Small intestine (tissue), 7 donors: ENCODE results near the gene GFPT1. TPM values are rescaled to one million over a fixed set of nuclear protein-coding genes. Genes with fewer than 3 reads are reported as not detected.
A peak's percentile ranks its signal among the peaks of the same experiment; 100 is the strongest.

Experiments used
- DNase-seq, 2 donors: peaks; one replicate each; pipeline versions ENCODE4 v3.0.0 to v3.0.0-alpha.2; 2013
- FAIRE-seq: peaks from 2 replicates; lab custom pipeline; 2012; peaks lifted over from hg19 to GRCh38; lab: Jason Lieb, UNC
- H3K27ac ChIP-seq, 3 donors: one replicate each; pipeline ENCODE4 v1.5.1; 2013; ENCODE audit warnings: low read length in 2 of 3, mild to moderate bottlenecking in 2 of 3, control low read depth in 1 of 3, inconsistent platforms in 1 of 3, low read depth in 1 of 3, moderate library complexity in 1 of 3
- H3K27me3 ChIP-seq, 3 donors: one replicate each; pipeline ENCODE4 v1.6.1; 2013; ENCODE audit warnings: low read length in 3 of 3, inconsistent platforms in 1 of 3; ENCODE audit not compliant: control insufficient read depth in 3 of 3, insufficient read depth in 3 of 3
- H3K36me3 ChIP-seq, 3 donors: one replicate each; pipeline ENCODE4 v1.6.1; 2013; ENCODE audit warnings: low read length in 3 of 3, inconsistent platforms in 1 of 3, low read depth in 1 of 3, mild to moderate bottlenecking in 1 of 3, moderate library complexity in 1 of 3; ENCODE audit not compliant: control insufficient read depth in 3 of 3, insufficient read depth in 2 of 3
- H3K4me1 ChIP-seq, 3 donors: one replicate each; pipeline ENCODE4 v1.6.1; 2013; ENCODE audit warnings: low read length in 2 of 3, inconsistent platforms in 1 of 3, low read depth in 1 of 3, mild to moderate bottlenecking in 1 of 3, moderate library complexity in 1 of 3; ENCODE audit not compliant: control insufficient read depth in 3 of 3, insufficient read depth in 2 of 3
- H3K4me3 ChIP-seq, 3 donors: one replicate each; pipeline ENCODE4 v1.5.1; 2013; ENCODE audit warnings: low read length in 3 of 3, control low read depth in 1 of 3, inconsistent platforms in 1 of 3, low read depth in 1 of 3, mild to moderate bottlenecking in 1 of 3, moderate library complexity in 1 of 3
- H3K9me3 ChIP-seq, 2 donors: one replicate each; pipeline ENCODE4 v1.6.1; 2013; ENCODE audit warnings: low read depth in 1 of 2, low read length in 1 of 2; ENCODE audit not compliant: control insufficient read depth in 2 of 2, insufficient read depth in 1 of 2
- WGBS, 3 donors: extraction: QIAGEN DNeasy Blood & Tissue Kit; methylation state at CpG; one replicate each; pipeline ENCODE4 v1.1.7; 2013; 5-methylcytosine and 5-hydroxymethylcytosine counted together
- polyA plus RNA-seq, 4 donors: library from polyadenylated mRNA; stranded (reverse) in 3 of 4; unstranded in 1 of 4; fragments of 200-250 nt in 3 of 4; fragments of 120-200 nt in 1 of 4; gene quantifications; one replicate each; pipeline versions ENCODE4 v1.2.1 to v1.2.3, GENCODE V29; 2013
- donor health status: healthy with polysubstance abuse.
- donor health status: control.
- donor health status: control.
- donor health status: Bipolar disorder and iron deficiency.
- donor health status: healthy.

GFPT1 gene
- polyA plus RNA-seq, 4 donors, result 15.9 to 55.4 (median 27.0) TPM

DNA sequence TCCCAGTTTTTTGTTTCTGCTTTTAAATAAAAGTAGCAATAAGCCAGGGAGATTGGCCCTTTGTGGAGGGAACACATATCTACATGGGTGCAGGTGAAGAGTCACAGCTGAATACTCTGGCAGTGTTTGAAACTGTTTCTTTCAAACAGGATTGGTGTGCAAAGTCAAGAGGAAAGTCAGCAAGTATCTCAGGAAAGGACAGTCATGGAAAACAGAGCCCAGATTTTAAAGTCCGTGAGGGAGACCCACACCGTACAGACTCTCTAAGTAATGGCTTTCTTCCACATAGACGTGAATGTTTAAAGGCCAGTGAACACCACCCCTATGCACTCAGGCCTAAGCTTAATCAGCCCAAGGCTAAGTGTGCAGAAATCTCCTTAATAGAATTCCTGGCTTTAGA lies 95.3 kb downstream of the GFPT1 start:
- H3K27ac ChIP-seq, result no peak overlapping the region

DNA sequence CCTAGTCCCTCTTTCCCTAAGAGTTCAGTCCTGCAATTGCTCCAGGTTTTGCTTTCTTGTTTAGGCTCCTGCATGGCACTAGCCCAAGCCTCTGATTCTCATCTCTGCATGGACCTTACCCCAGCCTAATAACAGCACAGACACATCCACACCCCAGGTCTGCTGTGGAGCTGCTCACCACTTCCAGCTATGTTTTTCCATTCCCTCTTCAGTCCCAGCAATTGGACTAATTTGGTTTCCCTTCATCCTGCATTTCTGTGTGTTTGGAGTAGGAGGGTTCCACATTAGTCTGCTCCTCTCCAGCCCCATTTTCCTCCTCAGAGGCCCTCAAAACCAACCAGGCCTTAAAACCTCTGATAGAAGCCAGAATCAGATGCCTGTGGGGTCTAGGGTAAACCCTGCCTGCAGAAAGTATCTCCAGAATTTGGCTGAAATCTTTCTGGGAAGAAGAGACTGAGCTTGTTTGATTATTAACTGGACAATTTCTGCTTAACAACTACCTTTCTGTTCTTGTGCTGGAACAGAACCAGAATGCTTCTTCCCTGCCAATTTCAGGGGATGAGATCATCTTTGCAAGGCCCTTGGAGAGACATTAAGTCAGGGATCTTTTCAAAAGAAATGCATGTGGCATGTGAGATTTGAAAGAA lies 95.9 kb downstream of the GFPT1 start:
- Histone ChIP-seq H3K4me1 (no peaks in the 10 kb centered on the region), H3K27ac (no peak overlapping the region), H3K36me3 (no peaks in the 10 kb centered on the region), H3K9me3 (no peaks in the 10 kb centered on the region), H3K4me3 (no peak overlapping the region), H3K27me3 (no peaks in the 10 kb centered on the region)
- FAIRE-seq, result no peak
- peak in 1 of 2 donors; percentile 20 for DNase-seq

More for the DNA sequence above, 95.3 kb downstream of the GFPT1 start:
- Histone ChIP-seq H3K4me3 (no peak overlapping the region), H3K9me3 (no peaks in the 10 kb centered on the region), H3K36me3 (no peaks in the 10 kb centered on the region), H3K27me3 (no peaks in the 10 kb centered on the region), H3K4me1 (no peaks in the 10 kb centered on the region)
- FAIRE-seq (no peak), DNase-seq (no peak)
- WGBS, 3 donors, result 75 to 89% (median 82%) methylated on average over 3 of the region's 3 CpGs

- Histone ChIP-seq H3K27ac (no peak overlapping the region), H3K27me3 (no peaks in the 10 kb centered on the region), H3K4me1 (no peaks in the 10 kb centered on the region), H3K9me3 (no peaks in the 10 kb centered on the region), H3K36me3 (no peaks in the 10 kb centered on the region), H3K4me3 (no peak overlapping the region)
- no peak for FAIRE-seq
- DNase-seq, result no peak
- WGBS, 3 donors, result 83 to 91% (median 89%) methylated on average over 1 of the region's 1 CpG
These were observed 98.6 kb downstream of the GFPT1 start for GRCh38 chr2:69288429-69288828.

DNA sequence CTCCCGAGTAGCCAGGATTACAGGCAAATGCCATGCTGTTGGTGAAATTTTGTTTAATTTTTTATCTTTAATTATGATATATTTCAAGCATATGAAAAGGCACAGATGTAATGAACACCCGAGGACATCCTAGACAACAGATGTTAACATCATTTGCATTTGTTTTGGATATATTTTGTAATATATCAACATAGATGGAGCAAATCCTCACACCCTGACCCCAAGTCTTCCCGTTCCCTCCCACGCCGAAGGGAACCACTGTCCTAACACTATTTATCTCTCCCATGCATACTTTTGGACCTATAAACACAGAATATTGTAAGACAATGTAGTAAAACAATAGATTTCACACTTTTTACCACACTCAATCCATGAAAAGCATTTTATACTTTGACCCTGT lies 99.5 kb downstream of the GFPT1 start:
- FAIRE-seq (no peak), DNase-seq (no peak)
- no peak overlapping the region for H3K27ac ChIP-seq
- no peaks in the 10 kb centered on the region for H3K36me3 ChIP-seq
- no peaks in the 10 kb centered on the region for H3K9me3 ChIP-seq
- H3K4me3 ChIP-seq, result no peak overlapping the region
- WGBS, 3 donors, result 78 to 92% (median 87%) methylated on average over 5 of the region's 5 CpGs
- no peaks in the 10 kb centered on the region for H3K4me1 ChIP-seq
- no peaks in the 10 kb centered on the region for H3K27me3 ChIP-seq

GRCh38 chr2:69285379-69285894 lies 101.6 kb downstream of the GFPT1 start:
- WGBS, 3 donors, result 50 to 62% (median 51%) methylated on average over 3 of the region's 3 CpGs
- Histone ChIP-seq H3K4me1 (no peaks in the 10 kb centered on the region), H3K9me3 (no peaks in the 10 kb centered on the region), H3K27ac (no peak overlapping the region), H3K4me3 (no peak overlapping the region), H3K27me3 (no peaks in the 10 kb centered on the region), H3K36me3 (no peaks in the 10 kb centered on the region)
- FAIRE-seq, result no peak
- no peak for DNase-seq

DNA sequence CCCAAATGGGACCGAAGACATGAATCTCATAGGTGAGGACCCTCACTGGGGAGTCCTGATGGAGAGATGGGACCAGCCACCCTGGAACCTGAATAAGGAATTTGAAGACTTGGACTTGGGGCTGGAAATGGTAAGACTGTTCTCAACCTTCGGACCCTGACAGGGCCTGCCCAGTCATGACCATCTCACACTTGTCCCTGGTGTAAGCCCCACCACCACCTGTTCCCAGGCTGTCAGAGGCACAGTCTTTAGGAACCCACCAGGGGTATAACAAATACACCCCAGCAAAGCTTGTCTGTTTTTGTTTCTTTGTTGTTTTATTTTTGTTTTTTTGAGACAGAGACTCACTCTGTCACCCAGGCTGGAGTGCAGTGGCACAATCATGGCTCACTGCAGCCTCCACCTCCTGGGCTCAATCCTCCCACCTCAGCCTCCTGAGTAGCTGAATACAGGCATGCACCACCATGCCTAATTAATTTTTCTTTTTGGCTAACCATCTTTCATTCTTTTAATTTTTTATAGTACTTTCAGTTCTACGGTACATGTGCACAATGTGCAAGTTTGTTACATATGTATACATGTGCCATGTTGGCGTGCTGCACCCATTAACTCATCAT lies 106.1 kb downstream of the GFPT1 start:
- no peaks in the 10 kb centered on the region for H3K9me3 ChIP-seq
- H3K4me1 ChIP-seq, result no peaks in the 10 kb centered on the region
- no peak overlapping the region for H3K4me3 ChIP-seq
- DNase-seq (no peak), FAIRE-seq (no peak)
- H3K27ac ChIP-seq, result no peak overlapping the region
- H3K27me3 ChIP-seq, result no peaks in the 10 kb centered on the region
- 90 to 96% (median 95%) methylated on average over 4 of the region's 4 CpGs for WGBS, 3 donors
- H3K36me3 ChIP-seq, result no peaks in the 10 kb centered on the region

DNA sequence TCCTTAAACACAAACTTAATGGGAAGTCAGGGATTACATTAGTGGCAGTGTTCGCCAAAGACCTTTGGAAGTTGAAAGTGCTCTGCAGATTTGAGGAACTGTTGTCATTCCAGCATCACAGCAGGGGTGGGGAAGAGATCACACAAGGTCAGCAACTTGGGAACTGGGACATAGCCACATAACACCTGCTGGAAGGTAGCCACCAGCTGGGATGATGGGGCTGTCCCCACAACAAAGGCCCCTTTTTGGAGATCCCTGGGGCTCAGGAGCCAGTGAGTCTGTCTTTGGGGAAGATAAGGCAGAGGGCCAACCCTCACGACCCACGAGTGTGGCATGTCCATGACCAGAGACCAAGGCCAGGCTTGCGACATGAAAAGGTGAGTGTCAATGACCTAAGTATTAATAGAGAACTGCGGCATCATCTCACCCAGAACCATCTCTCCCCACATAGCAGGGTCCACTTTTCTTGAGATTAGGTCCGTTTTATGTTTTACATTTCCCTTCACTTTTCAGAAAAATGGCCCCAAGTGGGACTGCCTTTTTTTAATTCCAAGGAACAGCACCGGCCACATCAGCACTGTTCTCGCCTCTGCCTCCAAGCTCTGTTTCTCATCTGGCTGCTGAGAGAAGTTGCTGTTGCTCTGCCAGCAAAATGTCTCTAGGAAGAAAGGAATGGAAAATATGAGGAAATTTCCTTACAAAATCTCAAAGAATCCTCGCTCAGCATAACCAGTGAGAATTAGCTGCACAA lies 106.9 kb downstream of the GFPT1 start:
- no peaks in the 10 kb centered on the region for H3K36me3 ChIP-seq
- no peak for DNase-seq
- H3K27ac ChIP-seq, result no peak overlapping the region
- H3K4me1 ChIP-seq, result no peaks in the 10 kb centered on the region
- H3K4me3 ChIP-seq, result no peak overlapping the region
- H3K9me3 ChIP-seq, result no peaks in the 10 kb centered on the region
- FAIRE-seq, result no peak
- no peaks in the 10 kb centered on the region for H3K27me3 ChIP-seq
- WGBS, 3 donors, result 68 to 72% (median 70%) methylated on average over 9 of the region's 9 CpGs

- H3K27me3 ChIP-seq, result no peaks in the 10 kb centered on the region
- H3K36me3 ChIP-seq, result no peaks in the 10 kb centered on the region
- 71 to 86% (median 85%) methylated on average over 2 of the region's 2 CpGs for WGBS, 3 donors
- DNase-seq, result no peak
- H3K4me1 ChIP-seq, result no peaks in the 10 kb centered on the region
- no peak overlapping the region for H3K27ac ChIP-seq
- no peak overlapping the region for H3K4me3 ChIP-seq
- no peaks in the 10 kb centered on the region for H3K9me3 ChIP-seq
- FAIRE-seq, result no peak
These were observed 107.8 kb downstream of the GFPT1 start for GRCh38 chr2:69279211-69279610.
